BJ (cell line): ENCODE data around the gene C5orf63. TPM values are rescaled to one million over a fixed set of nuclear protein-coding genes. Genes with fewer than 3 reads are reported as not detected.

ENCODE experiments used
- CTCF ChIA-PET: fragments of 350-600 bp; formaldehyde crosslinking; extraction: SDS; loops from one replicate; lab custom pipeline; 2021; ENCODE audit warnings: antibody characterized with exemption, inconsistent platforms; lab: Yijun Ruan, JAX
- POLR2A ChIA-PET: fragments of 300-600 bp; sonication (Branson Sonifier 250); formaldehyde crosslinking; extraction: SDS; loops from one replicate; lab custom pipeline; 2021; ENCODE audit warnings: antibody characterized with exemption; lab: Charles Lee
- DNase-seq: peaks from one replicate; pipeline ENCODE4 v3.0.0-alpha.2; 2011; ENCODE audit warnings: low read depth
- H3K27me3 ChIP-seq: 2 replicates; pipeline ENCODE4 v1.6.0; 2011; ENCODE audit warnings: low read length; ENCODE audit not compliant: control insufficient read depth, insufficient read depth
- H3K36me3 ChIP-seq: 2 replicates; pipeline ENCODE4 v1.5.1; 2011; ENCODE audit warnings: low read length; ENCODE audit not compliant: control insufficient read depth, insufficient read depth
- H3K4me3 ChIP-seq: 2 replicates; pipeline ENCODE4 v1.5.1; 2011; ENCODE audit warnings: low read depth, mild to moderate bottlenecking, control low read depth, low read length
- polyA plus RNA-seq: library from polyadenylated mRNA; depleted of rRNA; stranded (reverse); fragments of >200 nt; gene quantifications from 2 replicates; pipeline ENCODE4 v1.2.3, GENCODE V29; 2011
- TF ChIP-seq, protein P1 (sequence below): IDR thresholded peaks from 2 replicates; pipeline ENCODE4 v1.5.1; 2011; ENCODE audit warnings: low read depth, mild to moderate bottlenecking, control low read depth, inconsistent platforms, low read length, moderate library complexity; ENCODE audit not compliant: insufficient read depth

Gene C5orf63
- polyA plus RNA-seq, 1 experiment, result 1.4 TPM

DNA sequence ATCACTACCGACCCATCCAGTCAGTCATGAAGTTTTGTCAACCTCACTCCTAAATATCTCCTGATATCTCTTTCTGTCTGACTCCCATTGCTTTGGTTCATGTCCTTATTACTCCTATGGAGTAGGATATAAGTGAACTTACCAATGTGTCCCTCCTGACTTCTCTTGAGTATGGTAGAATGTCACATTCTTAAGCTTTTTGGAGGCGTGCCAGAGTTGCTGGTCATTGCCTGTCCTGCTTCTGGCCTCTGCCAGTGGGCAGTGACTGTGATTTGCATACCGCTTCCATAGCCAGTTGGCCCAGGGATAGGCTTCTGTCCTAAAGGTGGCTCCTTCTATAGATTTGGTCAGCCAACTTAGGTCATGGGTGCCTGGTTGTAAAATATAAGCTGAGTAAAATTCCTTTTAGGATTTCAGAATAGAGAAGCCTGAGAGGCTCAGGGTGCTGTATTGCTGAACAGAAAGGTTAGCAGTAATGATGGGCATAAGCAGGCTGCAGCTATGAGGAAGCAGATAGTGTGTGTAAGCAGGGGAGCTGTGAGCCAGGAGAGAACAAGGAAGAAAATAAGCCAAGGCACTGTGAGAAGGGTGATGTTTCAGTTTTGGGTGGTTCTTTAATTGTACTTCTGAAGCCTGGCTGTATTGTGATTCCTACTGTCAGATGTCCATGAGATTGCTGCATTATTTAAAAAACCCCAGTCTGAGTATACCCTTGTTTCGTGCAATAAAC, 26.8 kb downstream of the C5orf63 start:
- Histone ChIP-seq H3K4me3 (no peak overlapping the region), H3K27me3 (no peaks in the 10 kb centered on the region), H3K36me3 (no peaks in the 10 kb centered on the region)
- CTCF ChIA-PET, result interaction anchor here (1.2 kb wide), 1 partner anchor 12 kb away, joined by 6 read pairs; no protein-coding TSS in a partner anchor
- TF ChIP-seq, protein P1, sequence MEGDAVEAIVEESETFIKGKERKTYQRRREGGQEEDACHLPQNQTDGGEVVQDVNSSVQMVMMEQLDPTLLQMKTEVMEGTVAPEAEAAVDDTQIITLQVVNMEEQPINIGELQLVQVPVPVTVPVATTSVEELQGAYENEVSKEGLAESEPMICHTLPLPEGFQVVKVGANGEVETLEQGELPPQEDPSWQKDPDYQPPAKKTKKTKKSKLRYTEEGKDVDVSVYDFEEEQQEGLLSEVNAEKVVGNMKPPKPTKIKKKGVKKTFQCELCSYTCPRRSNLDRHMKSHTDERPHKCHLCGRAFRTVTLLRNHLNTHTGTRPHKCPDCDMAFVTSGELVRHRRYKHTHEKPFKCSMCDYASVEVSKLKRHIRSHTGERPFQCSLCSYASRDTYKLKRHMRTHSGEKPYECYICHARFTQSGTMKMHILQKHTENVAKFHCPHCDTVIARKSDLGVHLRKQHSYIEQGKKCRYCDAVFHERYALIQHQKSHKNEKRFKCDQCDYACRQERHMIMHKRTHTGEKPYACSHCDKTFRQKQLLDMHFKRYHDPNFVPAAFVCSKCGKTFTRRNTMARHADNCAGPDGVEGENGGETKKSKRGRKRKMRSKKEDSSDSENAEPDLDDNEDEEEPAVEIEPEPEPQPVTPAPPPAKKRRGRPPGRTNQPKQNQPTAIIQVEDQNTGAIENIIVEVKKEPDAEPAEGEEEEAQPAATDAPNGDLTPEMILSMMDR, result no peak
- POLR2A ChIA-PET, result no interaction called here
- no peak for DNase-seq

- ChIA-PET CTCF (no interaction called here), POLR2A (no interaction called here)
- no peaks in the 10 kb centered on the region for H3K27me3 ChIP-seq
- TF ChIP-seq, protein P1, result peak; percentile 25; the same call in 1 of the 2 replicates
- DNase-seq, result no peak
- H3K36me3 ChIP-seq, result no peaks in the 10 kb centered on the region
- H3K4me3 ChIP-seq, result no peak overlapping the region
Measured at GRCh38 chr5:127042593-127042992, 30.7 kb downstream of the C5orf63 start.

DNA sequence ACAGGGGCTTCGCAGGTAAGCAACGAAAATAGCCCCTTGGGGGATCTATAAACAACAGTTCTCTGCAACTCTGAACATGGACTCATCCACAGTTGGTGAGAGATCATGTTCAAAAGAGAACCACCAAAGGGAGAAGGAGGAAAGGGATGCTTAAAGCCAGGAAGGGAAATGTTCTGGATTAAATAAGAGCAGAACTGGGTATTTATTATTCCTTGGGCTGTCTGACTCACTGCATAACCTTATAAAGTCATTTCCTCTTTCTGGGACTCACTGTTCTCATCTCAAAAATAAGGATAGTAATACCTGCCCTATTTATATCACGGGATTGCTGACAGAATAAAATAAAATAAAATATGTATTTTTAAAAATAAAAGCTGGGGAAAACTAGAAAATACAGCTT, 31.7 kb downstream of the C5orf63 start:
- no peaks in the 10 kb centered on the region for H3K36me3 ChIP-seq
- no peaks in the 10 kb centered on the region for H3K27me3 ChIP-seq
- TF ChIP-seq, protein P1, result no peak
- no peak for DNase-seq
- POLR2A ChIA-PET, result no interaction called here
- CTCF ChIA-PET, result no interaction called here
- H3K4me3 ChIP-seq, result no peak overlapping the region

- no peak overlapping the region for H3K4me3 ChIP-seq
- ChIA-PET POLR2A (no interaction called here), CTCF (no interaction called here)
- no peaks in the 10 kb centered on the region for H3K27me3 ChIP-seq
- H3K36me3 ChIP-seq, result no peaks in the 10 kb centered on the region
- DNase-seq, result no peak
- TF ChIP-seq, protein P1, result no peak
Measured at GRCh38 chr5:127040796-127041520, 32.3 kb downstream of the C5orf63 start.

GRCh38 chr5:127038550-127038949, 34.8 kb downstream of the C5orf63 start:
- ChIA-PET POLR2A (no interaction called here), CTCF (no interaction called here)
- H3K36me3 ChIP-seq, result no peaks in the 10 kb centered on the region
- no peaks in the 10 kb centered on the region for H3K27me3 ChIP-seq
- TF ChIP-seq, protein P1, result no peak
- H3K4me3 ChIP-seq, result no peak overlapping the region
- DNase-seq, result no peak
